NOMO-1 (cell line): ENCODE measurements around the gene ARHGAP5.
A peak's percentile ranks its signal among the peaks of the same experiment; 100 is the strongest.

Experiments used
- DNase-seq, 2 experiments: peaks; one replicate each; lab custom pipeline; 2025; ENCODE audit not compliant: unreplicated experiment in 2 of 2; lab: John Stamatoyannopoulos, UW

Gene ARHGAP5

GRCh38 chr14:32076278-32077080, 625 bp upstream of the ARHGAP5 start:
- peak in 1 of 2 experiments; percentile 50 for DNase-seq

DNA sequence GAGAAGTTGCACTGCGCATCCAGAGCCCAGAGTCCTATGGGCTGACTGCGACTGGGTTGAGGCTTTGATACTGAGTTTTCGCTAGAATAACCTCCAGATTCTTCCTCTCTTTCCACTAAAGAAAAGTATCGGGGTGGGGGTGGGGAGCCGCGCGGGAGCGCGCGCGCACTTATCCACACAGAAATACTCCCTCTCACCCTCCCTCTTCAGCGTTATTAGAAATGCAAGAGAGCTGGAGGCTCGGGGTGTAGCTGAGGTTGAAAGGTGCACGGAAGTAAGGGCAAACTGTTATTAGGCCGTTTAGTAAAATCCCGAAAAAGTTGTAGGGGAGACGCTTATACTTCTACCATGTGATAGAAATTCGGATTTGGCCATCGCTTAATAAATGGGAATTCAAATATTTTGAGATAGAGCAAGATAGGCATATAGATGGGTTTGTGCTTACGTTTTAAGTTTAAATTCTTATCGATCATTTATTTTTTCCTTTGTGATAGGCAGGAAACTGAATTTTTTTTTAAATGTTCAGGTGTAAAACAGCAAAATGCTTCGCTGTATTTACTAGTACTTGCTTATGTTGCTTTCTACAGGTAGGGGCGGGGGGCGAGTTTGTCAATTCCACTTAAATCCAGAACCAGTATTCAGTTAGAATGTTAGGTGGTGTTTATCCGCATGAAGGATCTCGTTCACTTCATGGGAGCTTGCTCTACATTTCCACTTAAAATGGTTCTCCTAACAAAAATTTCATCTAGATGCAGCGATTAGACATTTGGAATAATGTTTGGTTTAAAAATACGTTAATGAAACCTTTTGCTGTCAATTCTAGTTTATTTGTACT, 1.1 kb downstream of the ARHGAP5 start:
- DNase-seq = no peak

- DNase-seq = no peak
Measured at GRCh38 chr14:32078858-32079216, 1.7 kb downstream of the ARHGAP5 start.

DNA sequence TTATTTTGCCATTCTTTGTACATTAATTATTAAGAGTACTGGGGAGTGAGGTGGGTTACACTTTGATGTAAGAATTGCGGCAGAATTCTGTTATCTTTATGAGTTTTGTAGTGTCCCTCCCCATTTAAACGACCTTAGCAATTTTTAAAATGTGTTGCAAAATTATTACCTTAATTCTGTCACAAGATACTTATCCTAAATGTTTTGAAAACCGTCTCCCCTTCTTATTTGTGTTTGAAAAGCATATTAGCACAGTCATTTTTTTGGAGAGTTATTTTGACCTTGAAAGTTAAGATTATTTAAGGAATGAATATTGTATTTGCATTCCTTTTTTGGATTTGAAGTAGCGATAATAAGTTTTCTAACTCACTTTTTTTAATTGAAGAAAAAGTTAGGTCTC, 2.2 kb downstream of the ARHGAP5 start:
- DNase-seq = no peak

- DNase-seq = no peak
Measured at GRCh38 chr14:32080001-32080510, 3.0 kb downstream of the ARHGAP5 start.

DNA sequence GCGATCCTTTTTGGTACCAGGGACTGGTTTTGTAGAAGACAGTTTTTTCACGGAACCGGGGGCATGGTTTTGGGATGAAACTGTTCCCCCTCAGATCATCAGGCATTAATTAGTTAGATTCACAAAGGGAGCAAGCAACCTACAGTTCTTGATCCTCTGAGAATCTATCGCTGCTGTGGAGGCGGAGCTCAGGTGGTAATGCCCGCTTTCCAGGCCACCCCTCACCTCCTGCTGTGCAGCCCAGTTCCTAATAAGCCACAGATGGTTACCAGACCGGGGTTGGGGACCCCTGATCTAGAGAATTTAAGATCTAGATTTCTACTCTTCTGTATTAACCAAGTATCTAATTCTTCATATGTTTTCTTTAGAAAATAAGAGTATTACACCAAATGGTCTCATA, 4.8 kb downstream of the ARHGAP5 start:
- DNase-seq = no peak

DNA sequence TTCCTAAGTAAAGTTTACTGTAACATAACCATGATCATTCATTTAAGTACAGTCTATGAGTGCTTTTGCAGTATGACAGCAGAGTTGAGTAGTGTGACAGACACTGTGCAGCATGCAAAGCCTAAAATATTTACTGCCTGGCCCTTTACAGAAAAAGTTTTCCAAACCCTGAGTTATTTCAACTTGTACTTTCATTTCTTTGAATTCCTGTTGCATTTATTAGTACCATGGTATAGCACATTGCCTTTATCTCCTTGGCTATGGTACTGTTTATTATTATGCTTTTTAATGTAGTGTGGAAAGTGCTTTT, 6.2 kb downstream of the ARHGAP5 start:
- DNase-seq = no peak

DNA sequence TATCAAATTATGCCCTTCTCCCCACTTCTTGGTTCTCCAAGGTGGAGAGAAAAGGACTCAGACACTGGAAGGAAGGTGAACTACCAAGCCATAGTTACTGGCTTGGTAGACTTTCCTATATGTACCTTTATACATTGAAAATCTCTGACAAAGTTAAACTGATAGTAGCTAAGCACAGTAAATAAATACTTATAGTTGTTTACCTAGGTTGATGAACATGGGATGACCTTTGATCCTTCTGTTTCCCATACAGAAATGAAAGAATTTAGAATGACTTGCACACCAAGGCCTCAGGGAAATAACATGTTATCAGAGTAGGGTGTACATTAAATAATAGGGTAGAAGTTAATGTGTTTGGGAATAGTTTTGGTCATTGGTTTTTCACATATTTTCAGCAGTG, 6.7 kb downstream of the ARHGAP5 start:
- DNase-seq = no peak

- no peak for DNase-seq
Measured at GRCh38 chr14:32085182-32085844, 8.2 kb downstream of the ARHGAP5 start.

- DNase-seq = no peak
Measured at GRCh38 chr14:32085845-32086383, 8.8 kb downstream of the ARHGAP5 start.

DNA sequence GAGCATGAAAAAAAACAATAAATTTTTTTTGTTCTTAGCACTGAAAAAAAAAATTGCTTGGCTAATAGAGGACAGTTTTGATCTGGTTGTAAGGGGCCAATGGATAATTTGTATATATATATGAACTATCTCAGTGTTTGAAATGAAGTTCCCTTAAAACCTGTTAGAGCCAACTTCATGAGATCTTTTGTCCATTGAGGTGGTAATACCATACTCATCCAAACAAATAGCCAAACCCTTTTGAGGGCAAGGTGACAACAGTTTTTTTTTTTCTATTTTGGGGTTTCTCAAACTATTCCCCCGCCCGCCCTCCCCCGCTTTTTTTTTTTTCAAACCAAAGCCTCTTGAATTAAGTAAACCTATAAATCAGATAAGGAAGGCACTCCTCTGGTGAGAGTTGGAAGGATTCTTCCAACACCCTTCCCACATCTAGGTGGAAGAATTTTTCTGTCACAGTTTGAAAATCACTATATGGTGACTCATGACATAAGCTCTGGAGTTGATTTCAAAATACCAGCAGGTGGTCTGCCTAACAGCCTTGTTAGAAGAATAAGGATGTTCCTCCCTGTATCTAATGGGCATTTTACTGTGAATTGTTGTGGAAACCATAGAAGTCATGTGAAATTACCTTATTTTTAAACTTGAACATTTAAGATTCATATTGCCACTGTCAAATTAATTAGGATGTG, 10.2 kb downstream of the ARHGAP5 start:
- no peak for DNase-seq

DNA sequence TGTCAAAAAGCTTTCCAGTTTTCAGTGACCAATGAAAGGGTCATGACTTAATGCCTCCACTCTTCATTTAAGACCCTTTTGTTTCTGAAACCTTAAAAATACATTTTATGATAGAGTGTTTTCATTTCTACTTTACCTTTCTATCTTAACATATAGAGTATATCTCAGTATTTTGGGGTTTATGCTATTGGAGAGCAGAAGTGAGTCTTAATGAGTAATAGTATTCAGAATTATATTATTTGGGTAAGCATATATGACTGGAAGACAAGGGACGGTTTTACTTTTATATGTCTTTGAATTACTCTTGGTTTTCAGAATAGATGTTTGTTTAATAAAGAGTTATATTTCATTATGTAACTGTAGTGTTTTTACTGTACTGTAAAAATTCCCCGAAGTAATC, 10.8 kb downstream of the ARHGAP5 start:
- no peak for DNase-seq

GRCh38 chr14:32090686-32091085, 13.6 kb downstream of the ARHGAP5 start:
- no peak for DNase-seq

- no peak for DNase-seq
Measured at GRCh38 chr14:32099473-32099872, 22.4 kb downstream of the ARHGAP5 start.

DNA sequence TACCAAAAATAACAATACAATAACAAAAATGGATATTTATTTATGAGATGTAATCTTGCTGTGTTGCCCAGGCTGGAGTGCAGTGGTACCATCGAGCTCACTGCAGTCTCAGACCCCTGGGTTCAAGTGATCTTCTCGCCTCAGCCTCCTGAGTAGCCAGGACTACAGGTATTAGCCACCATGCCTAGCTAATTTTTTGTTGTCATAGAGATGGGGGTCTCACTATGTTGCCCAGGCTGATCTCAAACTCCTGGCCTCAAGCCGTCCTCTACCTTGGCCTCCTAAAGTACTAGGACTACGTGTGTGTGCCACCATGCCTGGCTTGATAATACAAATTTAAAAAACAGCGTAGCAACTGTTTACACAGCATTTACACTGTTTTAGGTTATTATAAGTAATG, 23.1 kb downstream of the ARHGAP5 start:
- DNase-seq = no peak

- DNase-seq = no peak
Measured at GRCh38 chr14:32102152-32102787, 25.2 kb downstream of the ARHGAP5 start.

DNA sequence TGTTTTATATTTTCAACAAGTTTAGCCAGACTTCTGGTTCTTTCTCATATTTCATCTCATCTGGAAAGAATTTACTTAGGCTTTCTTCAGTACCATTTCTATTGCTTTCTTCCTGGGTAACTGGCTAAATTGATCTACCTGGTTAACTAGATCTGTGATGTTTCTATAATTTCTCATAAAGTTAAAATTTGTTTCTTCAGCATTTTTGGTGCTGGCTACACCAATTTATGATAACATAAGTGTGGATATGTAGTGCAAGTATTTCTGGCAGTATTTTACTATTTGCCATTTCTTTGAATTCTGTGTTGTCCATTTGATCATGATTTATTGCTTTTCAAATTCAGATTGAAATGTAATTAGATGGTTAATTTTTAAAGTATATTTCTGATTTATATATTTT, 25.9 kb downstream of the ARHGAP5 start:
- no peak for DNase-seq

GRCh38 chr14:32104308-32104707, 27.2 kb downstream of the ARHGAP5 start:
- DNase-seq = no peak

DNA sequence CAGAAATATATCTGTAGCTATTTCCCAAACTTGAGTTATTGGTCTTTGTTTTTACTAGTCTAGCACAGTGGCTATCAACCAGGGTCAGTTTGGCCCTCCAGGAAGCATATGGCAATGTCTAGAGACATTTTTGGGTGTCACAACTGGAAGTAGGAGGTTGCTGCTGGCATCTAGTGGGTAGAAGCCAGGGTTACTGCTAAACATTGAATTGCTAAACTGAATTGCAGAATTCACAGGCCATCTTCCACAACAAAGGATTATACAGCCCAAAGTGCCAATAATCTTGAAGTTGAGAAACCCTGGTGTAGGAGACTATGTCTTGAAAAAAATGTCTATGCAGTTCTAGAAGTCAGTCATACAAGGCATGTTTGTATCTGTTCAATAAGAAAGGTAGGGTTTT, 27.7 kb downstream of the ARHGAP5 start:
- no peak for DNase-seq
